H1 (cell line): ENCODE measurements around the gene PTK6. TPM values are rescaled to one million over a fixed set of nuclear protein-coding genes. Genes with fewer than 3 reads are reported as not detected.

Experiments used
- FOSL1 ChIP-seq: IDR thresholded peaks from 2 replicates; pipeline ENCODE4 v1.6.1; 2011; ENCODE audit warnings: mild to moderate bottlenecking, low read depth, low read length, moderate library complexity; ENCODE audit not compliant: insufficient read depth
- MAFK ChIP-seq: IDR thresholded peaks from 2 replicates; pipeline ENCODE4 v1.6.1; 2012; ENCODE audit warnings: low read depth, mild to moderate bottlenecking, improper control_type of control experiment, low read length
- POLR2A ChIP-seq, 2 experiments: IDR thresholded peaks; 1 replicate in 1 of 2; 2 replicates in 1 of 2; pipeline ENCODE4 v1.6.1; 2011; ENCODE audit warnings: low read depth in 2 of 2, low read length in 2 of 2, mild to moderate bottlenecking in 2 of 2; ENCODE audit errors: control extremely low read depth in 1 of 2
- RNF2 ChIP-seq: fragments of 200-900, 300-1000 bp; sonication (generic); IDR thresholded peaks from 2 replicates; pipeline ENCODE4 v1.7.1; 2016; ENCODE audit warnings: borderline replicate concordance, low read depth, mild to moderate bottlenecking, antibody characterized with exemption, low read length; ENCODE audit not compliant: poor library complexity, severe bottlenecking; ENCODE audit errors: missing control alignments
- SRF ChIP-seq: IDR thresholded peaks from 2 replicates; pipeline ENCODE4 v1.6.1; 2011; ENCODE audit warnings: mild to moderate bottlenecking, low read depth, low read length, moderate library complexity
- TBP ChIP-seq: IDR thresholded peaks from 2 replicates; pipeline ENCODE4 v1.6.1; 2011; ENCODE audit warnings: low read depth, low read length, improper control_type of control experiment
- TEAD4 ChIP-seq: IDR thresholded peaks from 2 replicates; pipeline ENCODE4 v1.6.1; 2012; ENCODE audit warnings: low read depth, low read length, inconsistent platforms, mixed read lengths
- polyA plus RNA-seq, 7 experiments: library from polyadenylated mRNA; depleted of rRNA in 3 of 7; stranded (reverse) in 5 of 7; unstranded in 2 of 7; fragments of >200 nt in 5 of 7; fragments of 200-250 nt in 2 of 7; gene quantifications; 1 replicate in 5 of 7; 2 replicates in 1 of 7; 4 replicates in 1 of 7; pipeline versions ENCODE4 v1.2.1 to v1.2.3, GENCODE V29; 2011 to 2013; ENCODE audit warnings: missing spikeins in 2 of 7, mixed read lengths in 2 of 7
- total RNA-seq: library from RNA; stranded (reverse); fragmentation: NEBNext Ultra II Directional; extraction: Animal tissue kit (Norgen Biotek cat#: 25700); gene quantifications from 2 replicates; pipeline ENCODE4 v1.2.1, GENCODE V29; 2021
- TF ChIP-seq, protein P1 (sequence below): fragments of 300-600 bp; sonication (generic); IDR thresholded peaks from 2 replicates; pipeline ENCODE4 v1.7.1; 2012; ENCODE audit warnings: low read length, moderate library complexity, mild to moderate bottlenecking, inconsistent platforms; ENCODE audit not compliant: insufficient replicate concordance

PTK6 gene
- total and polyA plus RNA-seq, 2 of the 8 experiments (the other 6 are each of a cell fraction or from before 2014, with no cell fraction given) = 0.12 to 0.19 TPM

DNA sequence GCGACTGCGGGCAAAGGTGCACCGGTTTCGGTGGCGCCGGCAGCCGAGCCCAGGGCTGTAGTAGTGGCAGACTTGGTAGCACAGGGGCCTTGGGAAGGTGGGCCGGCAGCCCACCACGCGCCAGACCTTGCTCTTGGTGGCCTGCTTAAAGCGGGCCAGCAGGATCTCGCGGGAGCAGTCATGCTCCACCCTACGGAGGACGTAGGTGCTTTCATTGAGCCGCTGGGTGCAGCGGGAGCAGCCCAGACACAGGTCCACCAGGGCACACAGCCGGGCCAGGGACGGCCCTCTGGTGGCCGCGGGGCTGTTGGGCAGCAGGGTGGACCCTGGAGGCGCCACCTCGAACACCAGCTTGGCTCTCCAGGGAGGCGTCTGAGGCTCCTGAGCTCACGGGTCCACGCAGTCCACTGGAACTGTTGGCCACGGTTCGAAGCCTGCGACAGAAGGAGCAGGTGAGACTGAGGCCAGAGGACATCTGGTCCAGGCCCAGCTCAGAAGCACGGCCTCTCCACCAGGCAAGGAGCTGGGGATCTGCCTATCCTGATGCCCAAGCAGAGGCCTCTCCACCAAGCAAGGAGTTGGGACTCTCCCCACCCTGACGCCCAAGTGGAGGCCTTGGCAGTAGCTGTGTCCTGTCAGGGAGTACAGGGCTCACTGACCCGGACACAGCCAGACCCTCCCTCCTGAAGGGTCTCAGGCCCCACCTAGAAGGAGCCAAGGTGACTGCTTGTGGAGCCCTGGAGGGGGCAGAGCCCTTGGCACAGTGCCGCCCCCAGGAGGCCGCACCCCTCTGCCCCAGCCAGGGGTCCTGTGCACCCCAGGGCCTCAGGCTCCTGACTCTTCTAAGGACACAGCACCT lies 35.8 kb upstream of the PTK6 start (continued):
- TF ChIP-seq, protein P1, sequence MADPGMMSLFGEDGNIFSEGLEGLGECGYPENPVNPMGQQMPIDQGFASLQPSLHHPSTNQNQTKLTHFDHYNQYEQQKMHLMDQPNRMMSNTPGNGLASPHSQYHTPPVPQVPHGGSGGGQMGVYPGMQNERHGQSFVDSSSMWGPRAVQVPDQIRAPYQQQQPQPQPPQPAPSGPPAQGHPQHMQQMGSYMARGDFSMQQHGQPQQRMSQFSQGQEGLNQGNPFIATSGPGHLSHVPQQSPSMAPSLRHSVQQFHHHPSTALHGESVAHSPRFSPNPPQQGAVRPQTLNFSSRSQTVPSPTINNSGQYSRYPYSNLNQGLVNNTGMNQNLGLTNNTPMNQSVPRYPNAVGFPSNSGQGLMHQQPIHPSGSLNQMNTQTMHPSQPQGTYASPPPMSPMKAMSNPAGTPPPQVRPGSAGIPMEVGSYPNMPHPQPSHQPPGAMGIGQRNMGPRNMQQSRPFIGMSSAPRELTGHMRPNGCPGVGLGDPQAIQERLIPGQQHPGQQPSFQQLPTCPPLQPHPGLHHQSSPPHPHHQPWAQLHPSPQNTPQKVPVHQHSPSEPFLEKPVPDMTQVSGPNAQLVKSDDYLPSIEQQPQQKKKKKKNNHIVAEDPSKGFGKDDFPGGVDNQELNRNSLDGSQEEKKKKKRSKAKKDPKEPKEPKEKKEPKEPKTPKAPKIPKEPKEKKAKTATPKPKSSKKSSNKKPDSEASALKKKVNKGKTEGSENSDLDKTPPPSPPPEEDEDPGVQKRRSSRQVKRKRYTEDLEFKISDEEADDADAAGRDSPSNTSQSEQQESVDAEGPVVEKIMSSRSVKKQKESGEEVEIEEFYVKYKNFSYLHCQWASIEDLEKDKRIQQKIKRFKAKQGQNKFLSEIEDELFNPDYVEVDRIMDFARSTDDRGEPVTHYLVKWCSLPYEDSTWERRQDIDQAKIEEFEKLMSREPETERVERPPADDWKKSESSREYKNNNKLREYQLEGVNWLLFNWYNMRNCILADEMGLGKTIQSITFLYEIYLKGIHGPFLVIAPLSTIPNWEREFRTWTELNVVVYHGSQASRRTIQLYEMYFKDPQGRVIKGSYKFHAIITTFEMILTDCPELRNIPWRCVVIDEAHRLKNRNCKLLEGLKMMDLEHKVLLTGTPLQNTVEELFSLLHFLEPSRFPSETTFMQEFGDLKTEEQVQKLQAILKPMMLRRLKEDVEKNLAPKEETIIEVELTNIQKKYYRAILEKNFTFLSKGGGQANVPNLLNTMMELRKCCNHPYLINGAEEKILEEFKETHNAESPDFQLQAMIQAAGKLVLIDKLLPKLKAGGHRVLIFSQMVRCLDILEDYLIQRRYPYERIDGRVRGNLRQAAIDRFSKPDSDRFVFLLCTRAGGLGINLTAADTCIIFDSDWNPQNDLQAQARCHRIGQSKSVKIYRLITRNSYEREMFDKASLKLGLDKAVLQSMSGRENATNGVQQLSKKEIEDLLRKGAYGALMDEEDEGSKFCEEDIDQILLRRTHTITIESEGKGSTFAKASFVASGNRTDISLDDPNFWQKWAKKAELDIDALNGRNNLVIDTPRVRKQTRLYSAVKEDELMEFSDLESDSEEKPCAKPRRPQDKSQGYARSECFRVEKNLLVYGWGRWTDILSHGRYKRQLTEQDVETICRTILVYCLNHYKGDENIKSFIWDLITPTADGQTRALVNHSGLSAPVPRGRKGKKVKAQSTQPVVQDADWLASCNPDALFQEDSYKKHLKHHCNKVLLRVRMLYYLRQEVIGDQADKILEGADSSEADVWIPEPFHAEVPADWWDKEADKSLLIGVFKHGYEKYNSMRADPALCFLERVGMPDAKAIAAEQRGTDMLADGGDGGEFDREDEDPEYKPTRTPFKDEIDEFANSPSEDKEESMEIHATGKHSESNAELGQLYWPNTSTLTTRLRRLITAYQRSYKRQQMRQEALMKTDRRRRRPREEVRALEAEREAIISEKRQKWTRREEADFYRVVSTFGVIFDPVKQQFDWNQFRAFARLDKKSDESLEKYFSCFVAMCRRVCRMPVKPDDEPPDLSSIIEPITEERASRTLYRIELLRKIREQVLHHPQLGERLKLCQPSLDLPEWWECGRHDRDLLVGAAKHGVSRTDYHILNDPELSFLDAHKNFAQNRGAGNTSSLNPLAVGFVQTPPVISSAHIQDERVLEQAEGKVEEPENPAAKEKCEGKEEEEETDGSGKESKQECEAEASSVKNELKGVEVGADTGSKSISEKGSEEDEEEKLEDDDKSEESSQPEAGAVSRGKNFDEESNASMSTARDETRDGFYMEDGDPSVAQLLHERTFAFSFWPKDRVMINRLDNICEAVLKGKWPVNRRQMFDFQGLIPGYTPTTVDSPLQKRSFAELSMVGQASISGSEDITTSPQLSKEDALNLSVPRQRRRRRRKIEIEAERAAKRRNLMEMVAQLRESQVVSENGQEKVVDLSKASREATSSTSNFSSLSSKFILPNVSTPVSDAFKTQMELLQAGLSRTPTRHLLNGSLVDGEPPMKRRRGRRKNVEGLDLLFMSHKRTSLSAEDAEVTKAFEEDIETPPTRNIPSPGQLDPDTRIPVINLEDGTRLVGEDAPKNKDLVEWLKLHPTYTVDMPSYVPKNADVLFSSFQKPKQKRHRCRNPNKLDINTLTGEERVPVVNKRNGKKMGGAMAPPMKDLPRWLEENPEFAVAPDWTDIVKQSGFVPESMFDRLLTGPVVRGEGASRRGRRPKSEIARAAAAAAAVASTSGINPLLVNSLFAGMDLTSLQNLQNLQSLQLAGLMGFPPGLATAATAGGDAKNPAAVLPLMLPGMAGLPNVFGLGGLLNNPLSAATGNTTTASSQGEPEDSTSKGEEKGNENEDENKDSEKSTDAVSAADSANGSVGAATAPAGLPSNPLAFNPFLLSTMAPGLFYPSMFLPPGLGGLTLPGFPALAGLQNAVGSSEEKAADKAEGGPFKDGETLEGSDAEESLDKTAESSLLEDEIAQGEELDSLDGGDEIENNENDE = no peak
- TF ChIP-seq FOSL1 (no peak), SRF (no peak), TBP (no peak), TEAD4 (no peak), POLR2A (IDR thresholded peaks at IDR 0.05; ENCODE audit: control extremely low read depth in 1 of 2, low read depth in 2 of 2, low read length in 2 of 2) (no peak), RNF2 (no peak), MAFK (no peak)
